ENCODE results near the gene GARIN5A.

The GARIN5A gene

DNA sequence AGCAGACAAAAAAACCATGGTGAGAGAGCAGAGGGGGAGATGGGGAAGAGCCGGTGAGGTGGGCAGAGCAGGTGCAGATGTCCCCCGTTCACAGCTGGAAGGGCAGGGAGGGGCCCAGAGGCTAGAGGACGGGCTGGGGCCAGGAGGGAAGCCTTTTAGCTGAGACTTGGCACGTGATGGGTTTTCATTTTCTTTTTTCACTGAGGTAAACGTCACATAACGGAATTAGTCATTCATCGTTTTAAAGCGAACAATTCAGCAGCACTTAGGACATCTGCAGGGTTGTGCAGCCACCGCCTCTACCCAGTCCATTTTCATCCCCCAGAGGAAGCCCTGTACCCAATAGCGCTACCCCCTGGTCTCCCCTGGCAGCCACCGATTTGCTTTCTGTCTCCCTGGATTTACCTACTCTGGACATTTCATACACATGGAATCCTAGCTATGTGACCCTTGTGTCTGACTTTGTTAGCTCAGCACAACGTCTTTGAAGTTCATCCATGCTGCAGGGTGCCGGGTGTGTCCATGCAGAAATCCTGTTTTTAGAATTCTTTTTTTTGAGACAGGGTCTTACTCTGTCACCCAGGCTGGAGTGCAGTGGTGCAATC lies 16.4 kb downstream of the GARIN5A start:
- no peak overlapping the region for H3K27ac ChIP-seq
- no peak for TF ChIP-seq ZFX (IDR thresholded peaks at IDR 0.05; ENCODE audit: borderline replicate concordance)
- TF ChIP-seq, protein P1, sequence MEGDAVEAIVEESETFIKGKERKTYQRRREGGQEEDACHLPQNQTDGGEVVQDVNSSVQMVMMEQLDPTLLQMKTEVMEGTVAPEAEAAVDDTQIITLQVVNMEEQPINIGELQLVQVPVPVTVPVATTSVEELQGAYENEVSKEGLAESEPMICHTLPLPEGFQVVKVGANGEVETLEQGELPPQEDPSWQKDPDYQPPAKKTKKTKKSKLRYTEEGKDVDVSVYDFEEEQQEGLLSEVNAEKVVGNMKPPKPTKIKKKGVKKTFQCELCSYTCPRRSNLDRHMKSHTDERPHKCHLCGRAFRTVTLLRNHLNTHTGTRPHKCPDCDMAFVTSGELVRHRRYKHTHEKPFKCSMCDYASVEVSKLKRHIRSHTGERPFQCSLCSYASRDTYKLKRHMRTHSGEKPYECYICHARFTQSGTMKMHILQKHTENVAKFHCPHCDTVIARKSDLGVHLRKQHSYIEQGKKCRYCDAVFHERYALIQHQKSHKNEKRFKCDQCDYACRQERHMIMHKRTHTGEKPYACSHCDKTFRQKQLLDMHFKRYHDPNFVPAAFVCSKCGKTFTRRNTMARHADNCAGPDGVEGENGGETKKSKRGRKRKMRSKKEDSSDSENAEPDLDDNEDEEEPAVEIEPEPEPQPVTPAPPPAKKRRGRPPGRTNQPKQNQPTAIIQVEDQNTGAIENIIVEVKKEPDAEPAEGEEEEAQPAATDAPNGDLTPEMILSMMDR (IDR thresholded peaks at IDR 0.05), result no peak

DNA sequence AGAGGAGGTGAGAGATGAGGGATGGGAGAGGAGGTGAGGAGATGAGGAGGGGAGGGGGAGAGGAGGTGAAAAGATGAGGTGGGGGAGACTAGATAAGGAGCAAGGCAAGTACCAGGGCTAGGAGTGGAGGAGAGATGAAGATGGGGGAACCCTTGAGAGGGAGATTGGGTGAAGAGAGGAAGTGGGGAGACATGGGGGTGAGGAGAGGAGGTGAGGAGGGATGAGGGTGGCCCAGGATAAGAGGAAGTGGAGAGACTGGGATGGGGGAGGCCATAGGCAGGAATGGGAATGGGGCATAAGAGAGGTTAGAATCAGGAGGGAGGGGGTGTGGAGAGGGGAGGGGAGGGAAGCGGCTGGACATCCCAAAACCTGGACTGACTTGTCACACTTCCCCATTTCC lies 17.0 kb downstream of the GARIN5A start:
- TF ChIP-seq, protein P1 (IDR thresholded peaks at IDR 0.05), result no peak
- TF ChIP-seq ZFX (IDR thresholded peaks at IDR 0.05; ENCODE audit: borderline replicate concordance), result no peak
- no peak overlapping the region for H3K27ac ChIP-seq

DNA sequence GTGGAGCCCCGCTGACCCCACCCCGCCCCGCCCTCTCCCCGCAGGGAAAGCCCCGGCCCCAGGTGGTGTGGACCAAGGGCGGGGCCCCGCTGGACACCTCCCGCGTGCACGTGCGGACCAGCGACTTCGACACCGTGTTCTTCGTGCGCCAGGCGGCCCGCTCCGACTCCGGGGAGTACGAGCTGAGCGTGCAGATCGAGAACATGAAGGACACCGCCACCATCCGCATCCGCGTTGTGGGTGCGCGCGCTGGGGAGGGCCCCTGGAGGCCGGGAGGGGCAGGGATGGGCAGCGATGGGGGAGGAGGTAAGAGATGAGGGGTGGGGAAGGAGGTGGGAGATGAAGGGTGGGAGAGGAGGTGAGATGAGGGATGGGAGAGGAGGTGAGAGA lies 17.6 kb downstream of the GARIN5A start:
- no peak overlapping the region for H3K27ac ChIP-seq
- TF ChIP-seq ZFX (IDR thresholded peaks at IDR 0.05; ENCODE audit: borderline replicate concordance), result no peak
- TF ChIP-seq, protein P1 (IDR thresholded peaks at IDR 0.05), result no peak

DNA sequence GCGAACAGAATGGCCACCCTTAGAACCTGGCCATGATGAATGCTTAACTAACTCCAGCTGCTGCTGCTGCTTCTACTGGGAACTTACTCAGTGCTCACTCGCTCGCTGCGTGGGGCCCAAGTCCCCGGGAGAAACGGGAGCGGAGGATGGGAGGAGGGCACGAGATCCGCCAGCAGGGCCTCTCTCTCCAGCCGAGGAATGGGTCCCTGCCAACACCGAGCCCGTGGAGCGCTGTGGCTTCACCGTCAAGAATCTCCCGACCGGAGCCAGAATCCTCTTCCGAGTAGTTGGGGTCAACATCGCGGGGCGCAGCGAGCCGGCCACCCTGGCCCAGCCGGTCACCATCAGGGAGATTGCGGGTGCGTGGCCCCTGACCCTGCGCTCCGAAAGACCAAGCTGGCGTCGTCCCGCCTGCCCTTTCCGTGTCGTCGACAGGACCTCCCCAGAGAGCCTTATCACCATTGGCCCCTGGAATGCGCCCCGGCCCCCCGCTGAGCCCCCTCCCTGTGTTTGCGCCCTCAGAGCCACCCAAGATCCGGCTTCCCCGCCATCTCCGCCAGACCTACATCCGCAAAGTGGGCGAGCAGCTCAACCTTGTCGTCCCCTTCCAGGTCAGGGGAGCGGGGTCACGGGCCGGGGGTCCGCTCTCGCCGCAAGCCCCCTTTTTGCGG lies 18.1 kb downstream of the GARIN5A start:
- H3K27ac ChIP-seq, result no peak overlapping the region
- TF ChIP-seq ZFX (IDR thresholded peaks at IDR 0.05; ENCODE audit: borderline replicate concordance), result no peak

DNA sequence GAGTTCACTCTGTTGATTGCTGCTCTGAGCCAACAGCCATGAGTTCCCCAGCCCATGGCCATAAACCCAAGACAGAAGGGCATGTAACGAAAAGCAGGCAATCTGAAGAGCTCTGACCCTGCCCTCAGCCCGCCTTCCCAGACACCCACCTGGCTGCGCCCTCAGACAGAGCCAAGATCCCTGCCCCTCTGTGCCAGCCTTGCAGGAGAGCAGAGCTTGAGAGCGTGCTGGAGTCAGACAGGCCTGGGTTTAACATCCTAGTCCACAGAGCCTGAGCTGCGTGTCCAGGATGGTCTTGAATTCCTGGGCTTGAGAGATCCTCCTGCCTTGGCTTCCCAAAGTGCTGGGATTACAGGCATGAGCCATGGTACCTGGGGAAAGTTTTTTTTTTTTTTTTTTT lies 19.3 kb downstream of the GARIN5A start:
- no peak overlapping the region for H3K27ac ChIP-seq
- TF ChIP-seq, protein P1 (IDR thresholded peaks at IDR 0.05), result no peak
- TF ChIP-seq ZFX (IDR thresholded peaks at IDR 0.05; ENCODE audit: borderline replicate concordance), result no peak

DNA sequence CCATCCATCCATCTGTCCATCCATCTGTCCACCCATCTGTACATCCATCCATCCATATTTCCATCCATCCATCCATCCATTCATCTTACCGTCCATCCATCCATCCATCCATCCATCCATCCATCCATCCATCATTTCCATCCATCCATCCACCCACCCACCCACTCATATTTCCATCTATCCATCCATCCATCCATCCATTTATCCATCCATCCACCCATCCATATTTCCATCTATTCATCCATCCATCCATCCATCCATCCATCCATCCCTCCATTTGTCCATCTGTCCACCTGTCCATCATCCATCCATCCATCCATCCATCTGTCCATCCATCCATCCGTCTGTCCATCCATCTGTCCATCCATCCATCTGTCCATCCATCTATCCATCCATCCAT lies 20.7 kb downstream of the GARIN5A start:
- TF ChIP-seq ZFX (IDR thresholded peaks at IDR 0.05; ENCODE audit: borderline replicate concordance), result no peak
- no peak overlapping the region for H3K27ac ChIP-seq

DNA sequence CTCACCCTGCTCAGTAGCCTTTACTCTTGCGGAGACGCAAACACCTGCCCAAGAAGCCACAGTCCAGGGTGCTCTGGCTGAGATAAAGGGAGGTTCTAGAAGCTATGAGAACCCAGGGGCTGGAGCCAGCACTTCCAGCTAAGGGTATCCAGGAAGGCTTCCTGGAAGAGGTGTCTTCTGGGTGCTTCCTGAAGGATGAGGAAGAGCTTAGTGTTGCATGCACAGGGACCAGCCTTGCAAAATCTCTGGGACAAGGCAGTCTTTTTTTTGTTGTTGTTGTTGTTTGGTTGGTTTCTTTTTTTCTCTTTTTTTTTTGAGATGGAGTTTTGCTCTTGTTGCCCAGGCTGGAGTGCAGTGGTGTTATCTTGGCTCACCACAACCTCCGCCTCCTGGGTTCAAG lies 23.4 kb downstream of the GARIN5A start:
- no peak overlapping the region for H3K27ac ChIP-seq
- TF ChIP-seq, protein P1 (IDR thresholded peaks at IDR 0.05), result no peak

DNA sequence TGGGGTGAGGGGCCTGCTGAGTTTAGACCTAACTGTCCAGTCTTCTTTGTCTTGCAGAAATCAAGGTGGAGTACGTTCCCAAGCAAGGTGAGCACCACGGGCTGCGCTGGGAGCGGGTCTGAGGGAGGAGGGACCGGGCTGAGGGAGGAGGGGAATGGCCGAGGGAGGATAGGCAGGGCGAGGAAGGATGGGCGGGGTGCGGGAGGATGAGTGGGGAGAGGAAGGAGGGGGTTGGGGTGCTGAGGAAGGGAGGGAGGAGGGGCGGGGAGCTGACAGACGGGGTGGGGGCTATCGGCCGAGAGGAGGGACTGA lies 25.5 kb downstream of the GARIN5A start:
- no peak overlapping the region for H3K27ac ChIP-seq

More for the DNA sequence above, 25.5 kb downstream of the GARIN5A start:
- TF ChIP-seq, protein P1 (IDR thresholded peaks at IDR 0.05), result no peak
- no peak for TF ChIP-seq ZFX (IDR thresholded peaks at IDR 0.05; ENCODE audit: borderline replicate concordance)
